Ovary (tissue), 9 donors: ENCODE data around the gene ESPN. TPM values are rescaled to one million over a fixed set of nuclear protein-coding genes. Genes with fewer than 3 reads are reported as not detected.

Source experiments
- DNase-seq, 5 donors: peaks; one replicate each; pipeline ENCODE4 v3.0.0-alpha.2; 2019 to 2020
- H3K27ac ChIP-seq, 2 donors: fragments of 200-600 bp; one replicate each; pipeline versions ENCODE4 v1.5.1 to v1.8.0; 2019 to 2022
- H3K27me3 ChIP-seq: fragments of 200-600 bp; one replicate; pipeline ENCODE4 v1.8.0; 2022
- H3K36me3 ChIP-seq: fragments of 200-600 bp; sonication (generic); one replicate; pipeline ENCODE4 v1.5.1; 2019
- H3K4me1 ChIP-seq: one replicate; pipeline ENCODE4 v1.8.1; 2013; ENCODE audit warnings: mild to moderate bottlenecking, moderate library complexity; ENCODE audit not compliant: insufficient read depth
- H3K4me3 ChIP-seq: fragments of 200-600 bp; sonication (generic); one replicate; pipeline ENCODE4 v1.5.1; 2017
- H3K9me3 ChIP-seq, 2 donors: fragments of 200-600 bp in 1 of 2; sonication (generic) in 1 of 2; one replicate each; pipeline versions ENCODE4 v1.5.1 to v1.8.1; 2013 to 2019; ENCODE audit warnings: mild to moderate bottlenecking in 1 of 2, moderate library complexity in 1 of 2
- EP300 ChIP-seq: sonication (generic); formaldehyde crosslinking; IDR thresholded peaks from one replicate; pipeline ENCODE4 v1.6.1; 2017; ENCODE audit warnings: antibody characterized with exemption
- POLR2A ChIP-seq: fragments of 450-650 bp; IDR thresholded peaks from one replicate; pipeline ENCODE4 v1.6.1; 2017; ENCODE audit warnings: antibody characterized with exemption, mild to moderate bottlenecking, moderate library complexity
- WGBS, 3 donors: extraction: QIAGEN DNeasy Blood & Tissue Kit in 1 of 3; methylation state at CpG; one replicate each; pipeline versions ENCODE4 v1.1.5 to v1.1.7; 2013 to 2017; 5-methylcytosine and 5-hydroxymethylcytosine counted together
- intact Hi-C, 4 donors: fragments of 100-400 bp; cut with DNase I; formaldehyde crosslinking; loops; one replicate each; pipeline versions ENCODE4 v1.11.0 to v1.15.1; 2022 to 2023
- polyA plus RNA-seq, 2 donors: library from polyadenylated mRNA; stranded (reverse); fragments of 200-250 nt in 1 of 2; fragments of 350-450 nt in 1 of 2; fragmentation: Illumina TruSeq in 1 of 2; extraction: RNeasy Lipid Tissue Mini Kit (QIAGEN cat#74804) in 1 of 2; gene quantifications; one replicate each; pipeline ENCODE4 v1.2.3, GENCODE V29; 2013 to 2014
- total RNA-seq, 7 donors: library from RNA; depleted of rRNA in 2 of 7; stranded (reverse); fragments of >200 nt in 2 of 7; fragmentation: NEBNext Ultra II Directional in 3 of 7; extraction: Animal tissue kit (Norgen Biotek cat#: 25700) in 3 of 7; gene quantifications; one replicate each; pipeline versions ENCODE4 v1.1.0 to v1.2.4, GENCODE V29; 2016 to 2023
- TF ChIP-seq, protein P1 (sequence below), 3 donors: fragments of 450-650 bp in 2 of 3; fragments of 200-600 bp in 1 of 3; IDR thresholded peaks; one replicate each; pipeline versions ENCODE4 v1.5.1 to v1.8.0; 2016 to 2022; ENCODE audit warnings: antibody characterized with exemption in 3 of 3, mild to moderate bottlenecking in 1 of 3
- donor health status: DM: no; HTN: no; CAD: no; lungs with moderate emphysema.
- donor health status: DM: no; HTN: no; CAD: no.
- donor health status: Bipolar disorder and iron deficiency.
- donor health status: DM: yes; HTN: yes; CAD: no.
- donor health status: DM: no; HTN: no; CAD: no.
- donor health status: DM: yes; HTN: yes; CAD: no.

ESPN gene
- total and polyA plus RNA-seq, 9 donors: 0.11 to 46.2 (median 1.5) TPM; not detected in 1

DNA sequence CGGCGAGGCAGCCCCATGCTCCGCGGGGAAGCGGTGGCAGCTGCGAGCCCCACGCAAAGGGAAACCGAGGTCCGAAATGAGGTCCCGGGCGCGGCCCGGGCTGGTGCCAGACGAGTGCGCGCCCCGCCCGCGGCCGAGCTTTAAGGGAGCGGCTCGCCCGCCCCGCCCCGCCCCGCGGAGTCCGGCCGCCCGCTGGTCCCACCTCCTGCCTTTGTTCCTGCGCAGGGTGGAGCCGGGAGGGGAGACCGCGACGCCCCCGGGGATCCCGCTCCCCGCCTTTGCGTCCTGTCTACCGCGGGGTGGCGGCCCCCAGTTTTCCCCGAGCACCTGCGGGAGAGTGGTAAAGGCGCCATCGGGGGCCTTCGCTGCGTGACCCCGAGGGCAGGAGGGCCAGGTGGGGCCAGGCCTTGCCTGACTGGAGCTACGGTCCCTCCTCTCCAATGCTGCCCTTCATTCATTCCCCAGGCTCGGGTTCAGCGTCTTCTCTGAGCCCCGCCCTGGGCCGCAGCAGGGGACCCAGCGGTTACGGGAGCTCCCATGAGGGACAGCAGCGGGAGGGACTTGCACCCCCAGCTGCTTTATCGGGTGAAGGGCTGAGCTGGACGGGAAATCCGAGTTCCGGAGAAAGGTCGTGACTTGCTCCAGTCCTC lies 4.6 kb upstream of the ESPN start, which contains the start of gene HES2:
TSS of gene HES2 (minus strand) at position 116 of the 650 bp plus-strand sequence. CDS start at position 17, 99 bp downstream.
- intact Hi-C loops: loop anchor here in 1 of 4 donors (10.0 kb wide), 1 partner anchor 55 kb away; no protein-coding TSS in a partner anchor
- TF ChIP-seq, protein P1, sequence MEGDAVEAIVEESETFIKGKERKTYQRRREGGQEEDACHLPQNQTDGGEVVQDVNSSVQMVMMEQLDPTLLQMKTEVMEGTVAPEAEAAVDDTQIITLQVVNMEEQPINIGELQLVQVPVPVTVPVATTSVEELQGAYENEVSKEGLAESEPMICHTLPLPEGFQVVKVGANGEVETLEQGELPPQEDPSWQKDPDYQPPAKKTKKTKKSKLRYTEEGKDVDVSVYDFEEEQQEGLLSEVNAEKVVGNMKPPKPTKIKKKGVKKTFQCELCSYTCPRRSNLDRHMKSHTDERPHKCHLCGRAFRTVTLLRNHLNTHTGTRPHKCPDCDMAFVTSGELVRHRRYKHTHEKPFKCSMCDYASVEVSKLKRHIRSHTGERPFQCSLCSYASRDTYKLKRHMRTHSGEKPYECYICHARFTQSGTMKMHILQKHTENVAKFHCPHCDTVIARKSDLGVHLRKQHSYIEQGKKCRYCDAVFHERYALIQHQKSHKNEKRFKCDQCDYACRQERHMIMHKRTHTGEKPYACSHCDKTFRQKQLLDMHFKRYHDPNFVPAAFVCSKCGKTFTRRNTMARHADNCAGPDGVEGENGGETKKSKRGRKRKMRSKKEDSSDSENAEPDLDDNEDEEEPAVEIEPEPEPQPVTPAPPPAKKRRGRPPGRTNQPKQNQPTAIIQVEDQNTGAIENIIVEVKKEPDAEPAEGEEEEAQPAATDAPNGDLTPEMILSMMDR (IDR thresholded peaks at IDR 0.05): no peak
- TF ChIP-seq EP300 (no peak), POLR2A (no peak)
- Histone ChIP-seq H3K27me3 (peaks cover 9% of the 10 kb centered on the region), H3K9me3 (no peaks in the 10 kb centered on the region), H3K36me3 (no peaks in the 10 kb centered on the region), H3K4me3 (peak within 1 kb of the TSS; percentile 3), H3K4me1 (no peaks in the 10 kb centered on the region), H3K27ac (no peak within 1 kb of the TSS)
- DNase-seq: no peak
- 1% methylated on average over 17 to 62 of the region's 62 CpGs for WGBS, 3 donors

DNA sequence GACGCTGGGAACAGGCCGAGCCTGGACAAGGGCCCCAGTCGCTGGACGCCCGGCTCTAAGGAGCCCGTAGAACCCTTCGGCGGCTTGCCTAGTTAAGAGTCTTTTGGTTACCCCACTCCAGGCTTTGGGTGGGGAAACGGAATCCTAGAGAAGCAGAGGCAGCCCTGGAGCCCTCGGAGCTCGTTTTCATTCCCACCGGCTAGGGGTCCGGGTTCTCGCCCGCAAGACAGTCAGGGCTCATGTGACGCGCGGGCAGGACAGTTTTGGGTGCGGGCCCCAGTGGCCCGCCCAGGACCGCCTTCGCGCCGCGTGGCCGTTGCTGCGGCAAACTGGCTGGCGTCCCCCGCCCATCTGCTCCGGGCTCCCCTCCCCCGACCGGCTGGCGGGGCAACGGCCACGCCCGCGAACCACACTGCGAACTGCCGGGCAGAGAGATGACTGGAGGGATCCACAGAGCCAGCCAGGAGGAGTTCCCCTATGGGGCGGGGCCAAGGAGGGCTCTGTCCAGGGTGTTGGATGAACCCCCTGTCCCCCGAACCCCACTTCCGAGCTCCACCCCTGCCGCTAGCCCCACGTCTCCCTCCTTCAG lies 4.0 kb upstream of the ESPN start:
- Histone ChIP-seq H3K4me3 (no peak overlapping the region), H3K4me1 (no peaks in the 10 kb centered on the region), H3K27ac (no peak overlapping the region), H3K27me3 (peaks cover 12% of the 10 kb centered on the region), H3K9me3 (no peaks in the 10 kb centered on the region), H3K36me3 (no peaks in the 10 kb centered on the region)
- 6 to 8% (median 6%) methylated on average over 37 to 44 of the region's 44 CpGs for WGBS, 3 donors
- TF ChIP-seq POLR2A (no peak), EP300 (no peak)
- TF ChIP-seq, protein P1 (IDR thresholded peaks at IDR 0.05): no peak
- no peak for DNase-seq
- intact Hi-C loops: no loop called here

DNA sequence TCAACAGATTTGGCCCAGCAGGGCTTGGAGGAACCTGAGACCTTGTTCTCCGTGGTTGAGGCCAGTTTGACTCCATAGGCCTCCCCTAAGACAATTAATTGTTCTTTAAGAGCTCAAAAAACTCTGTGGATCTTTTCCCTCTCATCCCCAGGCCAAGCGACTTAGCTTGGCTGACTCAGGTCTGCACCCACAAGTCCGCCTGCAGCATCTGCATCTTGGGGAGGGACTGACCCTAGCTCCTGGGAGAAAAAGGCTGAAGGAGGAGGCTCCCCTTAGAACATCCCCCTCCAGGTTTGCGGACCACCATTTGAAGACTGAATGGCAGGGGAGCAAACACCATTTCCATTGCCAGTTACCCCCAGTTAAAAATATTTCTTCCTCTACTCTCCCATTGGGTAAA lies 3.3 kb upstream of the ESPN start:
- no peaks in the 10 kb centered on the region for H3K4me1 ChIP-seq
- H3K27ac ChIP-seq: no peak overlapping the region
- H3K4me3 ChIP-seq: no peak overlapping the region
- no peak for DNase-seq
- no peaks in the 10 kb centered on the region for H3K36me3 ChIP-seq
- H3K27me3 ChIP-seq: peaks cover 16% of the 10 kb centered on the region
- intact Hi-C loops: no loop called here
- WGBS, 3 donors: 51 to 60% (median 58%) methylated on average over 4 of the region's 4 CpGs
- H3K9me3 ChIP-seq: no peaks in the 10 kb centered on the region
- TF ChIP-seq EP300 (no peak), POLR2A (no peak)
- TF ChIP-seq, protein P1 (IDR thresholded peaks at IDR 0.05): no peak

DNA sequence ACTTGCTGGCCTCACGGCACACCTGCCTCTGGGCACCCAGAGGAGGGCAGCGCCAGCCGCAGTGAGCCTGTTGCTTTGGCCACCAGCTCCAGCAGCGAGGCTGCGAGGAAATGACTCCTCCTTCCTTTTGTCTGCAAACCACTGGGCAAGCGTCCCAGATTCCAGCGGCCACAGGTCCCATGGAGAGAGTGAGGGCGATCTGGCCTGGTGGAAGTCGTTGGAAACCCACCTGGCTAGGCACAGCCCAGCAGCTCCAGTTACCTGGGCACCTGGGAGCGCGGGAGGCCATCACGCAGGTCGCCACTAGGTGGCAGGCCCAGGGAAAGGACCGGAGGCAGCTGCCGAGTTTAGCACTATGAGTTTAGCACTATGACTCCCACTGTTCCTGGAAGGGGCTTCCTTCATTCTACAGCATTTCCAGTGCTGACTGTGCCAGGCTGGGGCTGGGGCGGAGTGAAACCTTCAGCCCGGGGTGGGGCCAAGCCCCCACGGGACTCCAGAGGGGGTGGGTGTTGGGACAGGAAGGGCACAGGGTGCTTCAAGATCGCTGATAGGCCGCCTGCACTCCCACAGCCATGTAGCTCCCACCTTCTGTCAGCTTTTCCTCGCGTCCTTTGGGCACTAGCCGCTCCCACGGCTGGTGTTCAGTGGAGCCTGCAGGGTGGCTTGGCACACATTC lies 1.1 kb upstream of the ESPN start:
- 3 to 8% (median 7%) methylated on average over 20 to 24 of the region's 24 CpGs for WGBS, 3 donors
- intact Hi-C loops: no loop called here
- Histone ChIP-seq H3K4me1 (no peaks in the 10 kb centered on the region), H3K4me3 (no peak overlapping the region), H3K9me3 (no peaks in the 10 kb centered on the region), H3K27ac (no peak overlapping the region), H3K27me3 (peaks cover 16% of the 10 kb centered on the region), H3K36me3 (no peaks in the 10 kb centered on the region)
- no peak for TF ChIP-seq EP300
- TF ChIP-seq POLR2A: no peak
- TF ChIP-seq, protein P1 (IDR thresholded peaks at IDR 0.05): no peak
- DNase-seq: peak in 2 of 5 donors; percentile 41 to 51
